GM18505 (cell line): ENCODE measurements around the gene KCNMB2.

Source experiments
- ATAC-seq: cut with Tn5 transposase; IDR thresholded peaks from one replicate; pipeline ENCODE4 v1.9.1; 2021; ENCODE audit not compliant: unreplicated experiment
- POLR2A ChIP-seq: IDR thresholded peaks from 4 replicates; pipeline ENCODE4 v1.6.1; 2011; ENCODE audit warnings: borderline replicate concordance; ENCODE audit not compliant: insufficient read depth, insufficient read length; ENCODE audit errors: extremely low read depth

The KCNMB2 gene

DNA sequence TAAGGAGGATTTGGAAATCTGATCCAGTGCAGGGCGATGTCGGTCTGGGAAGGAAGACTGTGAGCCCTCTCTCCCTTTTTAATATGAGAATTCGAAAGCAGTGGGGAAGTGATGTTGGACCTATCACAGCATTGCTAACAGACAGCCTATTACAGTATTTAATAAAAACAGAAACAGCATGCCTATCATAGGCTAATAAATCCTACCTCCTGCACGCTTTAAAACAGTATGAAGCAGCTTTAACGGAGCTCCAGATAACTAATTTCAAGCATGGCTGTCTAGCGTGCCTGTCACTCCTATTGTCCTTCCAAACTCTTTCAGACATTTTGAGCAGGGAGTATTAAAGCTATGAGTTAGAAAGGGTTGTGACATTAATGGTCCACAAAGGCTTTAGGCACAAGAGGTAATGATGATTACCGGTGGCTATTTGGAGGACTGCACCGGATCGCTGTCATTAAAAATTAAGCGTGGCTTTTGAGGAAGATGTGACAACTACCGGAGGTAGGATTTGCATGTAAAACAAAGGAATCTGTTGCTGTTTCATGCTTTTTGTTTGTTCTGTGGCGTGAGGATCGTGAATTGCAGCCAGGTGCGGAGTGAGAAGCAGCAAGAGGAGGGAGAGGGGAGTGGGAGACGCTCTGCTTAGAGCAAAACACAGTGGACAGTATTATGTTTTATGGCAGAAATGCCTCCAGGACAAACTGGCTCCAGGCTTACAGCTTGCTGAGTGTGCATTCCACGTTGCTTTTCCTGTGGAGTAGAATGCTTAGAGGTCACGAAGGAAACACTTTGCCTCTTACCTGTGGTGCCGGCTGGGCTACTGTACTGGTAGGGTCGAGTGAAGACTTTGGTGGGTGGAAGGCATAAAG is at the start of gene KCNMB2:
Gene KCNMB2, plus strand, starts transcription at position 226 of the 869 bp plus-strand sequence.
- no peak for TF ChIP-seq POLR2A
- ATAC-seq = no peak

GRCh38 chr3:178486903-178487302 is 49.3 kb upstream of the KCNMB2 start:
- no peak for ATAC-seq
- no peak for TF ChIP-seq POLR2A

DNA sequence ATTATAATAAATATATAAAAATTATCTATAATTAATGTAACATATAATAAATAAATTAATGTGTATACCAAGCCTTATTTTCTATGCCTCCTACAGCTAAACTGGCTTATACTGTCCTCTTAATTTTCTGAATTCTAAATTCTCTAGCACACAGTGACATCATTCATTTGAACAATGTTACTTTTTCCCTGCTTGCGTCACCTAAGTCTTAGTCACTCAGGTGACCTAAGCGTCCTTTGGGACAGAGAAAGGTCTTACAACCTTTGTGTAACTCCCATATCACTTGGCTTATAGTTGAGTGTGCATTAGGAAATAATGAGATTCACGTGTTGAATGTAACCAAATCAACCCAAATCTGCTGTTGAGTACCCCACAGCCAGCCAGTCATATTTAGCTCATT is 48.5 kb upstream of the KCNMB2 start:
- ATAC-seq = no peak
- TF ChIP-seq POLR2A = no peak

- no peak for TF ChIP-seq POLR2A
- no peak for ATAC-seq
These were observed 44.5 kb upstream of the KCNMB2 start for GRCh38 chr3:178491751-178492150.

DNA sequence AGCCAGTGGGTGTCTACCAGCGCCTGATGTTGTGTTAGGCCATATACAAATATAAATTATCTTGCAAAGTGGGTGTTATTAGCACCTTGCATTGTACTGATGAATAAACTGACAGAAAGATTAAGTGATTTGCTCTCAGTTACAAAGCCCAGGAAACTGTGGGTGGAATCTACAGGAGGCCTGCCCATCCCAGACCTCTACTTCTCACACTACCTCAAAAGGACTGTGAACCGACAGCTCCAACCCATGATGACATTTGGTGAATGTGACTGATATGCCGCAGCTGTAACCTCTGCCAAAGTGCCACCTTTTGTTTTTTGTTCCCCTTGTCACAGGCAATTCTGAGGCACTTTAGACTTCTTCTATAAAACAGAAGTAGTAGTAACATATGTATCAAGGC is 43.7 kb upstream of the KCNMB2 start:
- ATAC-seq = no peak
- TF ChIP-seq POLR2A = no peak

DNA sequence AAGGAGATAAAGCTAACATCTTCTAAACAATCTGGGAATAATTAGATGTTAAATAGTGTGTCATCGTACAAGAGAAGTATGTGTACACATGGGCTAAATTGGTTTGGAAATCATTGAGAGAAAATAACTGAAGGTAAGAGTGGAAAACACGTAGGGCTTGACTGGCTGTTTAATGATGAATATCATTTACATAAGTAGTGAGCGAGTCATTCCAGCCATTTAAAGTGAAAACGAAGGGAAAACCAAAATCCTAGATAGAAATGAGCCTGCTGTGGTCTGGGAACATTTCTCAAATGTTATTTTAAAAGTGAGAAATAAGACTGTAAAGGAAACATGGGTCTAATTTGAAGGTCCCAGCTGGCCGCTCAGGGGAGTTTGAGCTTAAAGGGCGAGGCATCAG is 41.9 kb upstream of the KCNMB2 start:
- ATAC-seq = no peak
- no peak for TF ChIP-seq POLR2A

- TF ChIP-seq POLR2A = no peak
- no peak for ATAC-seq
These were observed 39.3 kb upstream of the KCNMB2 start for GRCh38 chr3:178496911-178497310.

GRCh38 chr3:178498871-178499270 is 37.4 kb upstream of the KCNMB2 start:
- no peak for ATAC-seq
- TF ChIP-seq POLR2A = no peak

DNA sequence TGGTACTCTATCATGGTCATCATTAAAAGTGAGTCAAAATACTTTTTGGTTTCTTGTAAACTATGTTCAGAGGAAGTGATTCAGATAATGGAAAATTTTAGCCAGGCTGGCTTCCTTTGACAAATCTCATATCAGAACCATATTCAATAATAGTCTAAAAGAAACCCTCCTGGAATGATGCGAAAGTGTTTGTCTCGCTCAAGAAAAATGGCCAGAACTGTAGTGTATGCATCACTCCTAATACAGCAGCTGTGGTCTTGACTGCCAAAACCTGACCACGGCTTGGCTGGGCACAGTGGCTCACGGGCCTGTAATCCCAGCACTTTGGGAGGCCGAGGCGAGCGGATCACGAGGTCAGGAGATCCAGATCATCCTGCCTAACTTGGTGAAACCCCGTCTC is 35.6 kb upstream of the KCNMB2 start:
- no peak for TF ChIP-seq POLR2A
- no peak for ATAC-seq

GRCh38 chr3:178504128-178504527 is 32.1 kb upstream of the KCNMB2 start:
- TF ChIP-seq POLR2A = no peak
- no peak for ATAC-seq

GRCh38 chr3:178505832-178506231 is 30.4 kb upstream of the KCNMB2 start:
- TF ChIP-seq POLR2A = no peak
- ATAC-seq = no peak

DNA sequence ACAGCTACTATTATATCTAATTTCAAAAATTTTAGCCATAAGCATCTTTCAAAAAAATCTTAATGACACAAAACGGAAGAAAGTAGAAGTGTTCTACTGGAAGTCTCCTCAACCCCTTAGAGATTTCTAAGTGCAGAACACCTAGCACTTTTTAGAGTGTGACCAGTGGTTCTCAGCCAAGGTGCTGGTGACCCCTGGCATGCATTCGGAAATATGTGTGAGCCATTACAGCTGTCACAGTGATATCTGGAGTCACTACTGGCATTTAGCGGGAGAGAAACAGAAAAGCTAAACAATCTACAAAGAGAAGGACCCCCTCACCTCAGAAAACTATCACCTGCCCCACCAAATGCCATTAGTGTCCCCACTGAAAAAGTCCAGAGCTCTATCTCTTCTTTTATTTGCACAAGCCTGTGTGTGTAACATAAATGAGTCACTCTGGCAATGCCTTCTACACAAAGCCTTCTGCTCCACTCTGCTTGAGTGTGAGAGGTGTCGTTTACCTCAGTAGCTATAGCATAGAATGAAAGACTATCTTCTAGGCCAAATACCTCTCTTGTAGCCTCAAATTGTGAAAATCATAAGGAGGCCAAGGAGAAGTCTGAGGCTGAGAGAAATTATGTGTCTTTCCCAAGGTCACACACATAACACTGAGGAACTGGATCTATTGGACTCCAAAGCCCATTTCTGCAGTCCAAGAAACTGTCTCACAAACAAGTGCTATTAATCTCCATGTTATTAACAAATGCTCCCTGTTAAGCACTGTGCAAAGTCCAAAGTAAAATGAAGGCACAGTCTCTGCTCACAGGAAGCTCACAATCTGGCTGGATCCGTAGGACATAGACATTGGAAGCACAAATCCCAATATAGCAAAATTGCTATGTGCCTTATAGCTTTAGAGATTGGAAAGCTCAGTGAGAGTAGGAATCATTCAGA is 28.5 kb upstream of the KCNMB2 start:
- no peak for ATAC-seq
- no peak for TF ChIP-seq POLR2A

DNA sequence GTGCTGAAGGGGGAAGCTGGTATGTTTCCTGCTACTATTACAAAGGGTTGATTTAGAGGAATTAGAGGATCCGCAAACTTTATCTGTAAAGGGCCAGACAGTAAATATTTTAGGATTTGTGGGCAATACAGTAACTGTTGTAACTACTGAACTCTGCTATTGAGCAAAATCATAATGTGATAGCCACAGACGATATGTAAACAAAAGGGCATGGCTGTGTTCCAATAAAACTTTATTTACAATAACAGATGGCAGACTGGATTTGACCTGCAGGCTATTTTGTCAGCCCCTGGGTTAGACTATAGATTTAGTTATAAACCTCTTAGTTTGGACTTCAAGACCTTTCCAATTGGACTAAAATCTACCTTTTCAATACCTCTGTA is 27.8 kb upstream of the KCNMB2 start:
- ATAC-seq = no peak
- TF ChIP-seq POLR2A = no peak
